ENCODE results near the gene DNHD1. TPM values are rescaled to one million over a fixed set of nuclear protein-coding genes. Genes with fewer than 3 reads are reported as not detected.

Gene DNHD1
- total RNA-seq, 3 donors from 2014 or later (not counting 1 experiment from before 2014, with no cell fraction given) = 29.6 to 38.3 (median 31.4) TPM

GRCh38 chr11:6579681-6580080 is 82.6 kb downstream of the DNHD1 start:
- no peak overlapping the region for H3K27ac ChIP-seq (ENCODE audit: low read length)
- H3K27me3 ChIP-seq (ENCODE audit: control insufficient read depth, insufficient read depth, low read length) = no peaks in the 10 kb centered on the region
- Mint-ChIP-seq H3K4me1 (no peaks in the 10 kb centered on the region), H3K36me3 (peaks cover 29% of the 10 kb centered on the region), H3K27me3 (ENCODE audit: low read depth in 2 of 2) (no peaks in the 10 kb centered on the region), H3K9me3 (peaks cover 5 to 9% of the 10 kb centered on the region in 2 donors), H3K27ac (no peak overlapping the region), H3K4me3 (no peak overlapping the region)
- no peaks in the 10 kb centered on the region for H3K4me1 ChIP-seq (ENCODE audit: control insufficient read depth, insufficient read depth, low read length)
- ATAC-seq = no peak
- no peaks in the 10 kb centered on the region for H3K9me3 ChIP-seq (ENCODE audit: control insufficient read depth, insufficient read depth, low read length)
- intact Hi-C loops (cut with micrococcal nuclease) = no loop called here
- no peak for TF ChIP-seq CTCF (IDR thresholded peaks at IDR 0.05)
- H3K4me3 ChIP-seq (ENCODE audit: low read length) = no peak overlapping the region
- no CpG with 5 or more reads among the region's 2 CpGs for WGBS (ENCODE audit: insufficient coverage)
- no peak for DNase-seq
- H3K36me3 ChIP-seq (ENCODE audit: control insufficient read depth, insufficient read depth, low read length) = no peaks in the 10 kb centered on the region

- H3K4me1 Mint-ChIP-seq = no peaks in the 10 kb centered on the region
- H3K9me3 ChIP-seq (ENCODE audit: control insufficient read depth, insufficient read depth, low read length) = no peaks in the 10 kb centered on the region
- H3K4me3 ChIP-seq (ENCODE audit: low read length) = no peak overlapping the region
- H3K27me3 ChIP-seq (ENCODE audit: control insufficient read depth, insufficient read depth, low read length) = no peaks in the 10 kb centered on the region
- H3K4me1 ChIP-seq (ENCODE audit: control insufficient read depth, insufficient read depth, low read length) = no peaks in the 10 kb centered on the region
- ATAC-seq (no peak), DNase-seq (no peak)
- intact Hi-C loops (cut with micrococcal nuclease) = no loop called here
- no peak for TF ChIP-seq CTCF (IDR thresholded peaks at IDR 0.05)
- H3K4me3 Mint-ChIP-seq = no peak overlapping the region
- no peak overlapping the region for H3K27ac Mint-ChIP-seq
- H3K9me3 Mint-ChIP-seq = peaks cover 5 to 9% of the 10 kb centered on the region in 2 donors
- no peaks in the 10 kb centered on the region for H3K36me3 ChIP-seq (ENCODE audit: control insufficient read depth, insufficient read depth, low read length)
- H3K27me3 Mint-ChIP-seq (ENCODE audit: low read depth in 2 of 2) = no peaks in the 10 kb centered on the region
- WGBS (ENCODE audit: insufficient coverage) = 67% methylated on average over 1 of the region's 1 CpG
- peaks cover 32% of the 10 kb centered on the region for H3K36me3 Mint-ChIP-seq
- no peak overlapping the region for H3K27ac ChIP-seq (ENCODE audit: low read length)
Observed at GRCh38 chr11:6583584-6583983, 86.5 kb downstream of the DNHD1 start.

GRCh38 chr11:6584528-6584927 is 87.4 kb downstream of the DNHD1 start:
- Histone ChIP-seq H3K9me3 (ENCODE audit: control insufficient read depth, insufficient read depth, low read length) (no peaks in the 10 kb centered on the region), H3K4me3 (ENCODE audit: low read length) (no peak overlapping the region), H3K27me3 (ENCODE audit: control insufficient read depth, insufficient read depth, low read length) (no peaks in the 10 kb centered on the region), H3K4me1 (ENCODE audit: control insufficient read depth, insufficient read depth, low read length) (no peaks in the 10 kb centered on the region), H3K36me3 (ENCODE audit: control insufficient read depth, insufficient read depth, low read length) (no peaks in the 10 kb centered on the region), H3K27ac (ENCODE audit: low read length) (no peak overlapping the region)
- Mint-ChIP-seq H3K4me3 (no peak overlapping the region), H3K4me1 (no peaks in the 10 kb centered on the region), H3K36me3 (peaks cover 32% of the 10 kb centered on the region), H3K27me3 (ENCODE audit: low read depth in 2 of 2) (no peaks in the 10 kb centered on the region), H3K9me3 (peaks cover 5 to 9% of the 10 kb centered on the region in 2 donors), H3K27ac (no peak overlapping the region)
- ATAC-seq = no peak
- no peak for TF ChIP-seq CTCF (IDR thresholded peaks at IDR 0.05)
- DNase-seq = no peak
- WGBS (ENCODE audit: insufficient coverage) = 97% methylated on average over 3 of the region's 4 CpGs
- intact Hi-C loops (cut with micrococcal nuclease) = no loop called here
